C4-2B (cell line): ENCODE measurements around the gene GPR180.

ENCODE experiments used
- H3K27ac ChIP-seq: fragments of 450-650 bp; 2 replicates; pipeline ENCODE4 v1.5.1; 2017
- CTCF ChIP-seq: fragments of 450-650 bp; conservative IDR thresholded peaks from 2 replicates; pipeline ENCODE4 v1.5.1; 2017; ENCODE audit warnings: mild to moderate bottlenecking
- ZFX ChIP-seq: fragments of 450-650 bp; IDR thresholded peaks from 2 replicates; pipeline ENCODE4 v1.6.1; 2017

GPR180 gene

GRCh38 chr13:94583926-94584325, 17.7 kb upstream of the GPR180 start:
- TF ChIP-seq CTCF, result no peak
- TF ChIP-seq ZFX, result no peak

GRCh38 chr13:94585543-94586101, 16.0 kb upstream of the GPR180 start:
- H3K27ac ChIP-seq, result no peak overlapping the region
- TF ChIP-seq ZFX (no peak), CTCF (no peak)

More at GRCh38 chr13:94583926-94584325, 17.7 kb upstream of the GPR180 start:
- no peak overlapping the region for H3K27ac ChIP-seq

- TF ChIP-seq ZFX, result no peak
- TF ChIP-seq CTCF, result no peak
- no peak overlapping the region for H3K27ac ChIP-seq
These were observed 15.3 kb upstream of the GPR180 start for GRCh38 chr13:94586371-94586770.

- TF ChIP-seq ZFX (no peak), CTCF (no peak)
- H3K27ac ChIP-seq, result no peak overlapping the region
These were observed 13.1 kb upstream of the GPR180 start for GRCh38 chr13:94588541-94588940.

- TF ChIP-seq ZFX, result no peak
- TF ChIP-seq CTCF, result no peak
- no peak overlapping the region for H3K27ac ChIP-seq
These were observed 10.9 kb upstream of the GPR180 start for GRCh38 chr13:94590744-94591143.

GRCh38 chr13:94595001-94595949, 6.4 kb upstream of the GPR180 start:
- TF ChIP-seq CTCF, result no peak
- no peak for TF ChIP-seq ZFX
- H3K27ac ChIP-seq, result peak overlapping the region; percentile 73

GRCh38 chr13:94595950-94596574, 5.6 kb upstream of the GPR180 start, which contains the start of gene TGDS:
Gene TGDS (minus strand): TSS chr13:94596152. CDS start chr13:94596136, 16 bp downstream.
- TF ChIP-seq CTCF (no peak), ZFX (no peak)
- H3K27ac ChIP-seq, result peak within 1 kb of the TSS; percentile 73
